ENCODE data around the gene HSDL1.

The HSDL1 gene

DNA sequence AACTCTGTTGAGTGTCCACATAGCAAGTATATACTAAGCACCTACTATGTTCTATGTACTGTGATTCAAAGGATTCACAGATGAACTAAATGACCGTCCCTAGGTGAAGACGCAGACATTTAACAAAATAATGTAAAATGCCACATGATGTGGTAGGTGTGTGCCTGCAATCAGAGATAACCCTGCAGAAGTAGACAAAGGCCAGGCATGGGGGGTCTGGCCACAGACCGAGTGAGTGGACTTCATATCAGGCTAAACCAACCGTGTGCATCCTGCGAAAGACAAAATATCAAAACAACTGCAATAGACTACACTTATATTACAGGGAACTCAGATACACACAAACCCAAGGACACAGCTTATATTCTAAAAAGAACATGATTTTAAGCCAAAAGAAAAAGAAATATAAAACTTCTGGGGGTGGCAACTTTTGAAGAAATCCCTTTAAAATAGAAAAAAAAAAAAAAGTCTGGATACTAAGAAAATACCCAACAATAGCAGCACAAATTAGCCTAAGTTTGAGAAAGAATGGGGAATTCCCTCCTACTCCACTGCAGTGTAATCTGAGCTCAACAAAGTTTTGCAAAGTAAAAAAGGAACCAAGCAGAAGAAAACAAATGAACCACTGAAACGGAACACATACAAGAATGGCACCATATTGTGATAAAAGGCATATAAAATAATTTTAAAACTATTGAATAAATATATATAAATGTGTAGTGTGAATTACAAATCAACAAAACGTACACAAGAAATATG, 12.3 kb downstream of the HSDL1 start:
- H3K9ac ChIP-seq (ENCODE audit: low read depth, low read length), result no peak overlapping the region
- no peak overlapping the region for H3K4me2 ChIP-seq (ENCODE audit: insufficient read depth, low read length)
- no peak overlapping the region for H2AFZ ChIP-seq (ENCODE audit: low read depth, low read length)
- ATAC-seq (ENCODE audit: insufficient read depth, low read depth), result no peak
- H3K4me3 ChIP-seq (ENCODE audit: low read depth in 1 of 2, low read length in 2 of 2), result no peak overlapping the region
- peaks cover 35% of the 10 kb centered on the region for H4K20me1 ChIP-seq (ENCODE audit: insufficient read depth, low read length)
- DNase-seq, result no peak
- TF ChIP-seq, protein P1, sequence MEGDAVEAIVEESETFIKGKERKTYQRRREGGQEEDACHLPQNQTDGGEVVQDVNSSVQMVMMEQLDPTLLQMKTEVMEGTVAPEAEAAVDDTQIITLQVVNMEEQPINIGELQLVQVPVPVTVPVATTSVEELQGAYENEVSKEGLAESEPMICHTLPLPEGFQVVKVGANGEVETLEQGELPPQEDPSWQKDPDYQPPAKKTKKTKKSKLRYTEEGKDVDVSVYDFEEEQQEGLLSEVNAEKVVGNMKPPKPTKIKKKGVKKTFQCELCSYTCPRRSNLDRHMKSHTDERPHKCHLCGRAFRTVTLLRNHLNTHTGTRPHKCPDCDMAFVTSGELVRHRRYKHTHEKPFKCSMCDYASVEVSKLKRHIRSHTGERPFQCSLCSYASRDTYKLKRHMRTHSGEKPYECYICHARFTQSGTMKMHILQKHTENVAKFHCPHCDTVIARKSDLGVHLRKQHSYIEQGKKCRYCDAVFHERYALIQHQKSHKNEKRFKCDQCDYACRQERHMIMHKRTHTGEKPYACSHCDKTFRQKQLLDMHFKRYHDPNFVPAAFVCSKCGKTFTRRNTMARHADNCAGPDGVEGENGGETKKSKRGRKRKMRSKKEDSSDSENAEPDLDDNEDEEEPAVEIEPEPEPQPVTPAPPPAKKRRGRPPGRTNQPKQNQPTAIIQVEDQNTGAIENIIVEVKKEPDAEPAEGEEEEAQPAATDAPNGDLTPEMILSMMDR (IDR thresholded peaks at IDR 0.05; ENCODE audit: borderline replicate concordance, extremely low read depth, low read length, poor library complexity, severe bottlenecking), result no peak
- no peak for TF ChIP-seq EZH2 (IDR thresholded peaks at IDR 0.05; ENCODE audit: borderline replicate concordance, low read depth, low read length, severe bottlenecking)
- H3K36me3 ChIP-seq (ENCODE audit: insufficient read depth, low read length), result peaks cover 44% of the 10 kb centered on the region
- peaks cover 65% of the 10 kb centered on the region for H3K79me2 ChIP-seq (ENCODE audit: insufficient read depth, low read length)
- no peaks in the 10 kb centered on the region for H3K9me3 ChIP-seq (ENCODE audit: insufficient read depth, low read length, severe bottlenecking)
- H3K27ac ChIP-seq (ENCODE audit: low read length), result no peak overlapping the region
- peaks cover 21% of the 10 kb centered on the region for H3K4me1 ChIP-seq (ENCODE audit: insufficient read depth, low read length)
- no peaks in the 10 kb centered on the region for H3K27me3 ChIP-seq (ENCODE audit: insufficient read depth, low read length, poor library complexity)

DNA sequence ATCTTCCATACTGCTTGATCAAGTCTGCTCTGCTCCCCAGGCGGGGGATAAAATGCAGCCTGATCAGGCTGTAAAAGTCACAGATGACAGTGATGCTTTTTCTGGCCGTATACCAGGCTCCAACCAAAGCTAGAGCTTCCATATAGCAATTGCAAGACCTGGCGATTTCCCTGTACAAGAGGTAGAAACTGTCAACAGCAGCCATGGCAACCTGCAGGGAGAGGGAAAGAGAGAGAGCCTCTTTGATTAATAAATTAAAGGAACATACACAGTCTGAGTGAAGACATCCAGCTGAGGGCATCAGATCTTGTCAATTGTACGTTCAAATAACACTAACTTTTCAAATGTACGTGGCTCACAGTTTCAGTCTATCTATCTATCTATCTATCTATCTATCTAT, 13.9 kb downstream of the HSDL1 start:
- no peak for ATAC-seq (ENCODE audit: insufficient read depth, low read depth)
- H3K4me3 ChIP-seq (ENCODE audit: low read depth in 1 of 2, low read length in 2 of 2), result no peak overlapping the region
- H3K27me3 ChIP-seq (ENCODE audit: insufficient read depth, low read length, poor library complexity), result no peaks in the 10 kb centered on the region
- H3K27ac ChIP-seq (ENCODE audit: low read length), result no peak overlapping the region
- DNase-seq, result no peak
- H3K36me3 ChIP-seq (ENCODE audit: insufficient read depth, low read length), result peaks cover 53% of the 10 kb centered on the region
- no peak overlapping the region for H3K9ac ChIP-seq (ENCODE audit: low read depth, low read length)
- no peaks in the 10 kb centered on the region for H3K9me3 ChIP-seq (ENCODE audit: insufficient read depth, low read length, severe bottlenecking)
- peaks cover 25% of the 10 kb centered on the region for H4K20me1 ChIP-seq (ENCODE audit: insufficient read depth, low read length)
- peaks cover 6% of the 10 kb centered on the region for H3K4me1 ChIP-seq (ENCODE audit: insufficient read depth, low read length)
- no peak for TF ChIP-seq EZH2 (IDR thresholded peaks at IDR 0.05; ENCODE audit: borderline replicate concordance, low read depth, low read length, severe bottlenecking)
- TF ChIP-seq, protein P1 (IDR thresholded peaks at IDR 0.05; ENCODE audit: borderline replicate concordance, extremely low read depth, low read length, poor library complexity, severe bottlenecking), result no peak
- H2AFZ ChIP-seq (ENCODE audit: low read depth, low read length), result no peak overlapping the region
- no peak overlapping the region for H3K4me2 ChIP-seq (ENCODE audit: insufficient read depth, low read length)
- H3K79me2 ChIP-seq (ENCODE audit: insufficient read depth, low read length), result peaks cover 55% of the 10 kb centered on the region

DNA sequence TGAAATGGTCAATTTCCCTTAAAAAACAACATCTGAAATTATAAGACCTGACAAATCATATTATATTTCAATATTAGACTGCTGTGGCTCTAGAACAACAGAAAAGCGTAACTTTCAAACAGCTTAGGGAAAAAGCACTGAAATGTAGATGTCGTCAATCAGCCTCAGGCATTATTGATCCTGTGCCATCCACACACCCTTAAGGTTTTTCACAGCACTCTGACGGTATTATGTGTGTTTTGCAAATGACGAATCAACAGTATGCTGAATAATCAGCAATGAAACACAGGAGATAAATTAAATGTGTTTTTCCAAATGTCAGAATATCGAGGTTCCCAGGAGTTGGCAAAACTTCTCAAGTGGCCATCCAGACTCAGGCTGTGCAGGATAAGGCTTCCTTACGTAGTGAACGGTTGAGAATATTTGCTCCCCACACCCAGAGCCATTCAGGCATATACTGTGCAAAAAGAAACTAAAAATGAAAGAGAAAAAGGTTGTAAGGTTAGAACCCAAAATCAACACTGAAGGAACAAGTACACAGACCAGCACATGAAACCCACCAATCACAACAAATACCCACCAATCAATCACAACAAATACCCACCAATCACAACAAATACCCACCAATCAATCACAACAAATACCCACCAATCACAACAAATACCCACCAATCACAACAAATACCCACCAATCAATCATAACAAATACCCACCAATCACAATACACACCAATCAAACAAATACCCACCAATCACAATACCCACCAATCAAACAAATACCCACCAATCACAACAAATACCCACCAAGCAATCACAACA, 20.5 kb downstream of the HSDL1 start:
- Histone ChIP-seq H3K4me3 (ENCODE audit: low read depth in 1 of 2, low read length in 2 of 2) (no peak overlapping the region), H3K27ac (ENCODE audit: low read length) (no peak overlapping the region), H2AFZ (ENCODE audit: low read depth, low read length) (no peak overlapping the region), H3K36me3 (ENCODE audit: insufficient read depth, low read length) (peaks cover 80% of the 10 kb centered on the region), H3K27me3 (ENCODE audit: insufficient read depth, low read length, poor library complexity) (no peaks in the 10 kb centered on the region), H3K79me2 (ENCODE audit: insufficient read depth, low read length) (0 out of 2 replicates have a peak, but pooled peaks cover 8% of the 10 kb centered on the region), H3K9me3 (ENCODE audit: insufficient read depth, low read length, severe bottlenecking) (no peaks in the 10 kb centered on the region), H3K9ac (ENCODE audit: low read depth, low read length) (no peak overlapping the region), H3K4me2 (ENCODE audit: insufficient read depth, low read length) (no peak overlapping the region), H3K4me1 (ENCODE audit: insufficient read depth, low read length) (no peaks in the 10 kb centered on the region; the same call in 1 of the 2 replicates), H4K20me1 (ENCODE audit: insufficient read depth, low read length) (peaks cover 6% of the 10 kb centered on the region; the same call in 1 of the 2 replicates)
- no peak for TF ChIP-seq EZH2 (IDR thresholded peaks at IDR 0.05; ENCODE audit: borderline replicate concordance, low read depth, low read length, severe bottlenecking)
- TF ChIP-seq, protein P1 (IDR thresholded peaks at IDR 0.05; ENCODE audit: borderline replicate concordance, extremely low read depth, low read length, poor library complexity, severe bottlenecking), result no peak
- no peak for DNase-seq
- ATAC-seq (ENCODE audit: insufficient read depth, low read depth), result no peak
